ENCODE data around the gene FOXP4.

Gene FOXP4

GRCh38 chr6:41568202-41568584 lies 22.0 kb downstream of the FOXP4 start:
- DNase-seq: no peak

GRCh38 chr6:41568585-41569384 lies 22.6 kb downstream of the FOXP4 start:
- DNase-seq: no peak

GRCh38 chr6:41570259-41570615 lies 24.1 kb downstream of the FOXP4 start:
- no peak for DNase-seq

GRCh38 chr6:41571021-41571780 lies 25.0 kb downstream of the FOXP4 start:
- peak; percentile 56 to 62 for DNase-seq

- DNase-seq: no peak
Measured at GRCh38 chr6:41572613-41573012, 26.4 kb downstream of the FOXP4 start.

- no peak for DNase-seq
Measured at GRCh38 chr6:41573276-41573675, 27.1 kb downstream of the FOXP4 start.

GRCh38 chr6:41573985-41574384 lies 27.8 kb downstream of the FOXP4 start:
- DNase-seq: peak; percentile 35 to 44

GRCh38 chr6:41575598-41575997 lies 29.4 kb downstream of the FOXP4 start:
- DNase-seq: no peak

- DNase-seq: no peak
Measured at GRCh38 chr6:41576667-41577066, 30.5 kb downstream of the FOXP4 start.

- no peak for DNase-seq
Measured at GRCh38 chr6:41577356-41578216, 31.4 kb downstream of the FOXP4 start.

- no peak for DNase-seq
Measured at GRCh38 chr6:41578217-41579087, 32.3 kb downstream of the FOXP4 start.

GRCh38 chr6:41579088-41579610 lies 33.0 kb downstream of the FOXP4 start:
- DNase-seq: no peak

GRCh38 chr6:41580690-41581089 lies 34.5 kb downstream of the FOXP4 start:
- no peak for DNase-seq

- DNase-seq: no peak
Measured at GRCh38 chr6:41581381-41581991, 35.3 kb downstream of the FOXP4 start.

GRCh38 chr6:41582540-41582939 lies 36.4 kb downstream of the FOXP4 start:
- no peak for DNase-seq

GRCh38 chr6:41583565-41583964 lies 37.4 kb downstream of the FOXP4 start:
- DNase-seq: no peak

GRCh38 chr6:41584205-41584604 lies 38.0 kb downstream of the FOXP4 start:
- no peak for DNase-seq

GRCh38 chr6:41584668-41585205 lies 38.6 kb downstream of the FOXP4 start:
- DNase-seq: no peak

GRCh38 chr6:41585605-41586004 lies 39.4 kb downstream of the FOXP4 start:
- no peak for DNase-seq

- DNase-seq: no peak
Measured at GRCh38 chr6:41586252-41587007, 40.2 kb downstream of the FOXP4 start.

Data from inflammatory macrophage treated with lipopolysaccharide for 1 hour (primary cell).